ENCODE measurements around the gene SLC30A3. TPM values are rescaled to one million over a fixed set of nuclear protein-coding genes. Genes with fewer than 3 reads are reported as not detected.

The SLC30A3 gene
- total RNA-seq, 2 donors from 2014 or later: 4.4 to 8.5 TPM

GRCh38 chr2:27204566-27204965 is 58.3 kb downstream of the SLC30A3 start:
- DNase-seq (ENCODE audit: low spot score): no peak
- ATAC-seq (ENCODE audit: insufficient number of reproducible peaks, low FRiP score, low read depth): no peak
- H3K4me1 ChIP-seq (ENCODE audit: control insufficient read depth in 1 of 2, low read depth in 2 of 2): no peaks in the 10 kb centered on the region
- H3K4me3 ChIP-seq: no peak overlapping the region
- H3K27ac ChIP-seq: no peak overlapping the region
- no peaks in the 10 kb centered on the region for H3K9me3 ChIP-seq
- H3K27me3 ChIP-seq (replicated peaks; ENCODE audit: insufficient read depth): no peaks in the 10 kb centered on the region
- peaks cover 41% of the 10 kb centered on the region for H3K36me3 ChIP-seq
- TF ChIP-seq CTCF (IDR thresholded peaks at IDR 0.05): no peak

- DNase-seq (ENCODE audit: low spot score): no peak
- Histone ChIP-seq H3K36me3 (peaks cover 41% of the 10 kb centered on the region), H3K27ac (no peak overlapping the region), H3K4me1 (ENCODE audit: control insufficient read depth in 1 of 2, low read depth in 2 of 2) (no peaks in the 10 kb centered on the region), H3K9me3 (no peaks in the 10 kb centered on the region), H3K27me3 (replicated peaks; ENCODE audit: insufficient read depth) (no peaks in the 10 kb centered on the region), H3K4me3 (no peak overlapping the region)
- TF ChIP-seq CTCF (IDR thresholded peaks at IDR 0.05): no peak
- ATAC-seq (ENCODE audit: insufficient number of reproducible peaks, low FRiP score, low read depth): no peak
Observed at GRCh38 chr2:27203741-27204140, 59.1 kb downstream of the SLC30A3 start.

Other genes with a start within 250 kb of the SLC30A3 start
- 10 to 100 TPM; 68.2 to 84.4 TPM for gene TMEM214, start 230.1 kb downstream of the SLC30A3 start, total RNA-seq
- gene AGBL5, start 211.4 kb downstream of the SLC30A3 start, total RNA-seq: 10 to 100 TPM in 1 of 2 donors, 1 to 10 TPM in 1; 7.8 to 10.8 TPM
- gene OST4, start 191.4 kb downstream of the SLC30A3 start, total RNA-seq: 100 to 1,000 TPM; 147 to 272 TPM
- 100 to 1,000 TPM; 231 to 309 TPM for gene EMILIN1, start 184.4 kb downstream of the SLC30A3 start, total RNA-seq
- 1 to 10 TPM; 1.5 to 2.6 TPM for gene KHK, start 176.3 kb downstream of the SLC30A3 start, total RNA-seq
- 10 to 100 TPM; 18.8 to 19.8 TPM for gene CGREF1, start 143.9 kb downstream of the SLC30A3 start, total RNA-seq
- gene ABHD1, start 139.2 kb downstream of the SLC30A3 start, total RNA-seq: under 1 TPM in 1 of 2 donors, not detected in 1; 0.27 TPM
- 10 to 100 TPM; 64.3 to 92.3 TPM for gene PREB, start 128.4 kb downstream of the SLC30A3 start, total RNA-seq
- not detected for gene PRR30, start 123.6 kb downstream of the SLC30A3 start, total RNA-seq
- not detected for gene TCF23, start 114.0 kb downstream of the SLC30A3 start, total RNA-seq
- gene ATRAID, start 51.0 kb downstream of the SLC30A3 start, total RNA-seq: 100 to 1,000 TPM in 1 of 2 donors, 10 to 100 TPM in 1; 90.0 to 174 TPM
- 10 to 100 TPM; 26.0 to 51.2 TPM for gene SLC5A6, start 50.8 kb downstream of the SLC30A3 start, total RNA-seq
- 10 to 100 TPM; 16.2 to 25.0 TPM for gene CAD, start 45.7 kb downstream of the SLC30A3 start, total RNA-seq
- under 1 TPM in 1 of 2 donors, not detected in 1; 0.68 TPM for gene DNAJC5G, start 12.4 kb upstream of the SLC30A3 start, total RNA-seq
- gene TRIM54, start 19.4 kb upstream of the SLC30A3 start, total RNA-seq: 1 to 10 TPM in 1 of 2 donors, under 1 TPM in 1; 0.41 to 2.5 TPM
- 1 to 10 TPM in 1 of 2 donors, not detected in 1; 1.8 TPM for gene UCN, start 45.4 kb upstream of the SLC30A3 start, total RNA-seq
- 10 to 100 TPM; 58.1 to 68.1 TPM for gene MPV17, start 60.0 kb upstream of the SLC30A3 start, total RNA-seq
- 10 to 100 TPM; 56.6 to 58.8 TPM for gene GTF3C2, start 93.7 kb upstream of the SLC30A3 start, total RNA-seq
- gene EIF2B4, start 107.3 kb upstream of the SLC30A3 start, total RNA-seq: 10 to 100 TPM; 31.5 to 55.4 TPM
- gene SNX17, start 107.6 kb upstream of the SLC30A3 start, total RNA-seq: 100 to 1,000 TPM in 1 of 2 donors, 10 to 100 TPM in 1; 84.4 to 133 TPM
- gene ZNF513, start 117.7 kb upstream of the SLC30A3 start, total RNA-seq: 10 to 100 TPM; 10.7 to 10.9 TPM
- gene PPM1G, start 146.5 kb upstream of the SLC30A3 start, total RNA-seq: 10 to 100 TPM; 50.2 to 50.4 TPM
- gene NRBP1, start 165.6 kb upstream of the SLC30A3 start, total RNA-seq: 10 to 100 TPM; 61.5 to 77.7 TPM
- under 1 TPM in 1 of 2 donors, not detected in 1; 0.68 TPM for gene KRTCAP3, start 179.3 kb upstream of the SLC30A3 start, total RNA-seq
- gene IFT172, start 226.7 kb upstream of the SLC30A3 start, total RNA-seq: 10 to 100 TPM; 33.0 to 45.6 TPM
- gene FNDC4, start 232.2 kb upstream of the SLC30A3 start, total RNA-seq: 10 to 100 TPM; 32.9 to 37.1 TPM
- 1 to 10 TPM; 1.8 to 5.7 TPM for gene GCKR, start 233.8 kb upstream of the SLC30A3 start, total RNA-seq